Measurements from ENCODE around the gene KCNG2. TPM values are rescaled to one million over a fixed set of nuclear protein-coding genes. Genes with fewer than 3 reads are reported as not detected.

The KCNG2 gene
- total and polyA plus RNA-seq, 3 experiments from 2014 or later: not detected

GRCh38 chr18:79812052-79812451 lies 14.3 kb downstream of the KCNG2 start:
- Histone ChIP-seq H3K27ac (ENCODE audit: low read depth, low read length) (no peak overlapping the region), H3K36me3 (ENCODE audit: insufficient read depth, low read length) (no peaks in the 10 kb centered on the region), H3K4me3 (ENCODE audit: low read length) (no peak overlapping the region), H3K4me1 (ENCODE audit: insufficient read depth, low read length) (no peaks in the 10 kb centered on the region), H3K9me3 (ENCODE audit: low read length) (no peaks in the 10 kb centered on the region), H3K27me3 (ENCODE audit: insufficient read depth, low read length, poor library complexity, severe bottlenecking) (no peaks in the 10 kb centered on the region)
- H3K27me3 Mint-ChIP-seq: peaks cover 2 to 32% of the 10 kb centered on the region in 2 donors
- H3K4me1 Mint-ChIP-seq: no peaks in the 10 kb centered on the region
- no peak overlapping the region for H3K4me3 Mint-ChIP-seq
- CTCF ChIA-PET: no interaction called here
- no peaks in the 10 kb centered on the region for H3K36me3 Mint-ChIP-seq
- DNase-seq: no peak
- POLR2A ChIA-PET: no interaction called here
- no peak overlapping the region for H3K27ac Mint-ChIP-seq
- H3K9me3 Mint-ChIP-seq: no peaks in the 10 kb centered on the region

GRCh38 chr18:79814373-79814772 lies 16.6 kb downstream of the KCNG2 start:
- no peak overlapping the region for H3K4me3 ChIP-seq (ENCODE audit: low read length)
- no peak overlapping the region for H3K27ac Mint-ChIP-seq
- ChIA-PET POLR2A (no interaction called here), CTCF (no interaction called here)
- no peaks in the 10 kb centered on the region for H3K27me3 ChIP-seq (ENCODE audit: insufficient read depth, low read length, poor library complexity, severe bottlenecking)
- H3K27ac ChIP-seq (ENCODE audit: low read depth, low read length): no peak overlapping the region
- H3K4me1 Mint-ChIP-seq: no peaks in the 10 kb centered on the region
- no peak for DNase-seq
- H3K9me3 Mint-ChIP-seq: no peaks in the 10 kb centered on the region
- no peak overlapping the region for H3K4me3 Mint-ChIP-seq
- no peaks in the 10 kb centered on the region for H3K36me3 Mint-ChIP-seq
- no peaks in the 10 kb centered on the region for H3K9me3 ChIP-seq (ENCODE audit: low read length)
- peaks cover 1 to 32% of the 10 kb centered on the region in 2 donors for H3K27me3 Mint-ChIP-seq
- H3K36me3 ChIP-seq (ENCODE audit: insufficient read depth, low read length): no peaks in the 10 kb centered on the region
- no peaks in the 10 kb centered on the region for H3K4me1 ChIP-seq (ENCODE audit: insufficient read depth, low read length)

DNA sequence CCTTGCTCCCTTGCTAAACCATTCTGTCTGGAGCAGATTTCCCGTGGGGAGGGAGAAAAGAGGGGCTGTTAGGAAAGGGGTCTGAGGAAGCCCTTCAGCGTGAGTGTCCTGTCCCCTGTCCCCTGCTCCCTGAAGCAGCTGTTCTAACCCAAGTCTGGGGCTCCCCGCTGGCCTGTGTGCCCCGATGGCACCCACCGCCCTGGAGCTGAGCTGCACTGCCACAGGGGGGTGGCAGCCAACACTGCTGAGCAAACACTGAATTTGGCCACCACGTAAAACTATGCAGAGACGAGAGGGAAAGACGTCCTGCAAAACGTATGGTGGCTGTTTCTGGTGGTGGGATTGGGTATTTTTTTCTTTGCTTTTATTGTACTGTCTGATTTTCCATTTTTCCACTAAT lies 17.9 kb downstream of the KCNG2 start:
- H3K9me3 Mint-ChIP-seq: no peaks in the 10 kb centered on the region
- H3K27ac Mint-ChIP-seq: no peak overlapping the region
- peaks cover 0 to 7% (median 1%) of the 10 kb centered on the region in 3 donors for H3K4me1 Mint-ChIP-seq
- H3K27me3 Mint-ChIP-seq: peaks cover 7 to 26% of the 10 kb centered on the region in 2 donors
- ChIA-PET POLR2A (no interaction called here), CTCF (no interaction called here)
- H3K4me1 ChIP-seq (ENCODE audit: insufficient read depth, low read length): no peaks in the 10 kb centered on the region
- no peak overlapping the region for H3K27ac ChIP-seq (ENCODE audit: low read depth, low read length)
- H3K36me3 Mint-ChIP-seq: no peaks in the 10 kb centered on the region
- H3K9me3 ChIP-seq (ENCODE audit: low read length): no peaks in the 10 kb centered on the region
- H3K4me3 ChIP-seq (ENCODE audit: low read length): no peak overlapping the region
- no peaks in the 10 kb centered on the region for H3K36me3 ChIP-seq (ENCODE audit: insufficient read depth, low read length)
- no peaks in the 10 kb centered on the region for H3K27me3 ChIP-seq (ENCODE audit: insufficient read depth, low read length, poor library complexity, severe bottlenecking)
- no peak overlapping the region for H3K4me3 Mint-ChIP-seq
- DNase-seq: no peak

GRCh38 chr18:79816092-79816491 lies 18.4 kb downstream of the KCNG2 start:
- CTCF ChIA-PET: no interaction called here

DNA sequence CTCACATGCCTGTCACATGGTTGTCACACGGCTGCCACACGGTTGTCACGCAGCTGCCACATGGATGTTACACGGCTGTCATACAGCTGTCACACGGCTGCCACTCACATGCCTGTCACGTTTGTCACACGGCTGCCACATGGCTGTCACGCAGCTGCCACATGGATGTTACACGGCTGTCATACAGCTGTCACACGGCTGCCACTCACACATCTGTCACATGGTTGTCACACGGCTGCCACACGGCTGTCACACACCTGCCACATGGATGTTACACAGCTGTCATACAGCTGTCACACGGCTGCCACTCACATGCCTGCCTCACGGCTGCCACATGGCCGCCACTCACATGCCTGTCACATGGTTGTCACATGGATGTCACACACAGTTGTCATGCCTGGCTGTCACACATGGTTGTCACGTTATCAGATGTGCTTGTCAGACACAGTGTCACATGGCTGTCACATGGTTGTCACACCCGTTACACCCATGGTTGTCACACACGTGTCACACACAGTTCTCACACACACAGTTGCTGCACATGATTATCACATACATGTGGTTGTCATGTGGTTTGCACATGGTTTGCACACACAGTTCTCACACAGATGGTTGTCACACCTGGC lies 19.4 kb downstream of the KCNG2 start:
- Mint-ChIP-seq H3K36me3 (no peaks in the 10 kb centered on the region), H3K9me3 (no peaks in the 10 kb centered on the region), H3K27ac (no peak overlapping the region), H3K4me3 (no peak overlapping the region), H3K4me1 (peaks cover 0 to 7% (median 1%) of the 10 kb centered on the region in 3 donors), H3K27me3 (peaks cover 7 to 12% of the 10 kb centered on the region in 2 donors)
- Histone ChIP-seq H3K4me3 (ENCODE audit: low read length) (no peak overlapping the region), H3K27ac (ENCODE audit: low read depth, low read length) (no peak overlapping the region), H3K4me1 (ENCODE audit: insufficient read depth, low read length) (no peaks in the 10 kb centered on the region), H3K9me3 (ENCODE audit: low read length) (no peaks in the 10 kb centered on the region), H3K36me3 (ENCODE audit: insufficient read depth, low read length) (no peaks in the 10 kb centered on the region), H3K27me3 (ENCODE audit: insufficient read depth, low read length, poor library complexity, severe bottlenecking) (no peaks in the 10 kb centered on the region)
- POLR2A ChIA-PET: no interaction called here
- CTCF ChIA-PET: no interaction called here
- no peak for DNase-seq

More at GRCh38 chr18:79816092-79816491, 18.4 kb downstream of the KCNG2 start:
- Mint-ChIP-seq H3K4me1 (peaks cover 0 to 7% (median 1%) of the 10 kb centered on the region in 3 donors), H3K27ac (peak overlapping the region in 1 of 8 donors; percentile 43), H3K9me3 (no peaks in the 10 kb centered on the region), H3K4me3 (no peak overlapping the region), H3K36me3 (no peaks in the 10 kb centered on the region), H3K27me3 (peaks cover 7 to 22% of the 10 kb centered on the region in 2 donors)
- Histone ChIP-seq H3K27me3 (ENCODE audit: insufficient read depth, low read length, poor library complexity, severe bottlenecking) (no peaks in the 10 kb centered on the region), H3K27ac (ENCODE audit: low read depth, low read length) (no peak overlapping the region), H3K4me1 (ENCODE audit: insufficient read depth, low read length) (no peaks in the 10 kb centered on the region), H3K36me3 (ENCODE audit: insufficient read depth, low read length) (no peaks in the 10 kb centered on the region), H3K9me3 (ENCODE audit: low read length) (no peaks in the 10 kb centered on the region), H3K4me3 (ENCODE audit: low read length) (no peak overlapping the region)
- POLR2A ChIA-PET: no interaction called here
- DNase-seq: no peak

GRCh38 chr18:79817607-79817998 lies 19.9 kb downstream of the KCNG2 start:
- Mint-ChIP-seq H3K36me3 (no peaks in the 10 kb centered on the region), H3K9me3 (no peaks in the 10 kb centered on the region), H3K4me1 (peaks cover 0 to 7% (median 1%) of the 10 kb centered on the region in 3 donors), H3K4me3 (no peak overlapping the region), H3K27me3 (peaks cover 7 to 10% of the 10 kb centered on the region in 2 donors), H3K27ac (no peak overlapping the region)
- no peaks in the 10 kb centered on the region for H3K36me3 ChIP-seq (ENCODE audit: insufficient read depth, low read length)
- no peak for DNase-seq
- no peak overlapping the region for H3K4me3 ChIP-seq (ENCODE audit: low read length)
- POLR2A ChIA-PET: no interaction called here
- no peaks in the 10 kb centered on the region for H3K9me3 ChIP-seq (ENCODE audit: low read length)
- CTCF ChIA-PET: no interaction called here
- no peak overlapping the region for H3K27ac ChIP-seq (ENCODE audit: low read depth, low read length)
- no peaks in the 10 kb centered on the region for H3K4me1 ChIP-seq (ENCODE audit: insufficient read depth, low read length)
- H3K27me3 ChIP-seq (ENCODE audit: insufficient read depth, low read length, poor library complexity, severe bottlenecking): no peaks in the 10 kb centered on the region

GRCh38 chr18:79818036-79818435 lies 20.3 kb downstream of the KCNG2 start:
- Histone ChIP-seq H3K9me3 (ENCODE audit: low read length) (no peaks in the 10 kb centered on the region), H3K4me3 (ENCODE audit: low read length) (no peak overlapping the region), H3K4me1 (ENCODE audit: insufficient read depth, low read length) (no peaks in the 10 kb centered on the region), H3K27me3 (ENCODE audit: insufficient read depth, low read length, poor library complexity, severe bottlenecking) (no peaks in the 10 kb centered on the region), H3K36me3 (ENCODE audit: insufficient read depth, low read length) (no peaks in the 10 kb centered on the region), H3K27ac (ENCODE audit: low read depth, low read length) (no peak overlapping the region)
- H3K36me3 Mint-ChIP-seq: no peaks in the 10 kb centered on the region
- no peak overlapping the region for H3K27ac Mint-ChIP-seq
- H3K9me3 Mint-ChIP-seq: no peaks in the 10 kb centered on the region
- ChIA-PET POLR2A (no interaction called here), CTCF (no interaction called here)
- peaks cover 7 to 10% of the 10 kb centered on the region in 2 donors for H3K27me3 Mint-ChIP-seq
- DNase-seq: no peak
- peaks cover 0 to 7% (median 1%) of the 10 kb centered on the region in 3 donors for H3K4me1 Mint-ChIP-seq
- no peak overlapping the region for H3K4me3 Mint-ChIP-seq

DNA sequence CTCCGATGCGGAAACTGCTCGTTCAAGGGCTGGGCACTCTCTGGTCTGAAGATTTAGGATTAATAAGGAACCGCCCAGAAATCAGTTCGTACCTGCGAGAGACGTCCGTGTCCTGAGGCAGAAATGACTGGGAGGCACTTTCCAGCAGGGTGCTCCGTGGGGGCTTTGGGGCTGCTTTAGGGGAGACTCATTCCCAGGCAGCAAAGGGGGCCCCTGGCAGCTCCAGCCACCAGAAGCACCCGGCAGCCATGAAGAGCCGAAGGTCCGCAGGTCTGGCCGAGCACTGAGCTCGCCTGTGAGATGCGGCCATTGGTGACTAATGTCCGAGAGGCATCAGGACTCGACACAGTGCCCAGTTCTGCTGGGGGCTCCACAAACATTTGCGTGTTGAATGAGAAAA lies 20.9 kb downstream of the KCNG2 start:
- H3K36me3 ChIP-seq (ENCODE audit: insufficient read depth, low read length): no peaks in the 10 kb centered on the region
- POLR2A ChIA-PET: no interaction called here

More for the DNA sequence above, 20.9 kb downstream of the KCNG2 start:
- Histone ChIP-seq H3K27ac (ENCODE audit: low read depth, low read length) (no peak overlapping the region), H3K4me3 (ENCODE audit: low read length) (no peak overlapping the region), H3K4me1 (ENCODE audit: insufficient read depth, low read length) (no peaks in the 10 kb centered on the region), H3K27me3 (ENCODE audit: insufficient read depth, low read length, poor library complexity, severe bottlenecking) (no peaks in the 10 kb centered on the region), H3K9me3 (ENCODE audit: low read length) (no peaks in the 10 kb centered on the region)
- H3K4me1 Mint-ChIP-seq: peaks cover 0 to 7% (median 1%) of the 10 kb centered on the region in 3 donors
- H3K4me3 Mint-ChIP-seq: no peak overlapping the region
- H3K27ac Mint-ChIP-seq: no peak overlapping the region
- CTCF ChIA-PET: no interaction called here
- H3K27me3 Mint-ChIP-seq: peaks cover 8 to 10% of the 10 kb centered on the region in 2 donors
- H3K9me3 Mint-ChIP-seq: no peaks in the 10 kb centered on the region
- no peak for DNase-seq
- no peaks in the 10 kb centered on the region for H3K36me3 Mint-ChIP-seq
